ENCODE measurements around the gene VPS13D. TPM values are rescaled to one million over a fixed set of nuclear protein-coding genes. Genes with fewer than 3 reads are reported as not detected.

VPS13D gene
- total RNA-seq, 4 donors from 2014 or later: 137 to 238 (median 191) TPM

DNA sequence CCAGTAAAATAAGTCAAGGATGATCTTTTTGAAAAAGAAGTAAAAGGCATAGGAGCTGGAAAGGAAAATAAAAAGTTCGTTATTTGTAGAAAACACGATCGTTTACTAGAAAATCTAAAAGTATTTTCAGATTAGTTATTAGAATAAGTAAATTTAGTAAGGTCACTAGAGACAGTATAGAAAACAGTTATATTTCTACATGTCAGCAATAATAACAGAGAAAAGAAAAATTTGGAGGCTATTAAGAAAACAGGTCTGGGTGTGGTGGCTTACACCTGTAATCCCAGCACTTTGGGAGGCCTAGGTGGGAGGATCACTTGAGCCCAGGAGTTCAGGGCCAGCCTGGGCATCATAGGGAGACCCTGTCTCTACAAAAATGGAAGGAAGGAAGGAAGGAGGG is 181.3 kb downstream of the VPS13D start:
- no peak for DNase-seq
- Histone ChIP-seq H3K4me3 (replicated peaks in 1 of 3) (no peak overlapping the region), H3K4me1 (peaks cover 34 to 48% of the 10 kb centered on the region in 2 donors), H3K27me3 (no peaks in the 10 kb centered on the region), H3K36me3 (no peaks in the 10 kb centered on the region), H3K27ac (peak overlapping the region in 1 of 3 donors; percentile 80), H3K9me3 (no peaks in the 10 kb centered on the region)
- intact Hi-C loops (cut with DNase I): no loop called here
- WGBS, 2 donors: 97 to 98% methylated on average over 3 of the region's 3 CpGs
- TF ChIP-seq, protein P1, sequence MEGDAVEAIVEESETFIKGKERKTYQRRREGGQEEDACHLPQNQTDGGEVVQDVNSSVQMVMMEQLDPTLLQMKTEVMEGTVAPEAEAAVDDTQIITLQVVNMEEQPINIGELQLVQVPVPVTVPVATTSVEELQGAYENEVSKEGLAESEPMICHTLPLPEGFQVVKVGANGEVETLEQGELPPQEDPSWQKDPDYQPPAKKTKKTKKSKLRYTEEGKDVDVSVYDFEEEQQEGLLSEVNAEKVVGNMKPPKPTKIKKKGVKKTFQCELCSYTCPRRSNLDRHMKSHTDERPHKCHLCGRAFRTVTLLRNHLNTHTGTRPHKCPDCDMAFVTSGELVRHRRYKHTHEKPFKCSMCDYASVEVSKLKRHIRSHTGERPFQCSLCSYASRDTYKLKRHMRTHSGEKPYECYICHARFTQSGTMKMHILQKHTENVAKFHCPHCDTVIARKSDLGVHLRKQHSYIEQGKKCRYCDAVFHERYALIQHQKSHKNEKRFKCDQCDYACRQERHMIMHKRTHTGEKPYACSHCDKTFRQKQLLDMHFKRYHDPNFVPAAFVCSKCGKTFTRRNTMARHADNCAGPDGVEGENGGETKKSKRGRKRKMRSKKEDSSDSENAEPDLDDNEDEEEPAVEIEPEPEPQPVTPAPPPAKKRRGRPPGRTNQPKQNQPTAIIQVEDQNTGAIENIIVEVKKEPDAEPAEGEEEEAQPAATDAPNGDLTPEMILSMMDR (IDR thresholded peaks at IDR 0.05): no peak

DNA sequence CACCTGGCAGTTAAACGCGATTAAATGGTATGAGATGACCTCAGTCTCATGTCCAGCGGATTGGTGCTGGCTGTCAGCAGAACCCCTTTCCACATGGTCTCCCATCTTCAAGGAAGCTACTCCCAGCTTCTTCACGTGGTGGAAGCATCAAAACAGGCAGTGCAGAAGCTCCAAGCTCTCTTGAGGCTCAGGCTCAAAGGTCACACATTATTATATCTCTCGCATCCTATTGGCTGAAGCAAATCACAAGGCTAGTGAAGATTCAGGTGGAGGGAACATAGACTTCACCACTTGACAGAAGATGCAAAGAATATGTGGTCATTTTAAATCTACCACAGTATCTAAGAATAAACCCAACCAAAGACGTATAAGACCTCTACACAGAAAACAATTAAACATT is 181.9 kb downstream of the VPS13D start:
- TF ChIP-seq POLR2A (IDR thresholded peaks at IDR 0.05): no peak
- TF ChIP-seq, protein P1 (IDR thresholded peaks at IDR 0.05): no peak
- intact Hi-C loops (cut with DNase I): no loop called here
- WGBS, 2 donors: 92 to 97% methylated on average over 6 of the region's 6 CpGs

DNA sequence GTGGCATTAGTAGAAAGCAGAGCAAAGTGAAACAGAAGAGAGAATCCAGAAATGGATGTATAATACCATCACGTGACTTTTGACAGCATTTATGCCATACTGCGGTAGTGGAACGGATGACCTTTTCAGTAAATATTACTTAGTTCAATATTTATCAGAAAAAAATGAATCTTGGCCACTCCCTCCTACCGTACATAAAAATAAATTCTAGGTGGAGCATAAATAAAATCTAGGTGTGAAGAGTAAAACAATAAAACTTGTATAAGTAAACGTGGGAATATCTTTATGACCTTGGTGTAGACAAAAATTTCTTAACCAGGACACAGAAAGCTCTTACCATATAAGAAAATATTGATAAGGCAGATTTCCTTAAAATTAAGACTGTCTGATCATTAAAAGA is 182.6 kb downstream of the VPS13D start:
- H3K4me1 ChIP-seq: peaks cover 20 to 35% of the 10 kb centered on the region in 2 donors
- 98% methylated on average over 5 of the region's 5 CpGs for WGBS, 2 donors
- H3K9me3 ChIP-seq: no peaks in the 10 kb centered on the region
- H3K4me3 ChIP-seq (replicated peaks in 1 of 3): no peak overlapping the region
- H3K36me3 ChIP-seq: peaks cover 9 to 10% of the 10 kb centered on the region in 2 donors
- no peaks in the 10 kb centered on the region for H3K27me3 ChIP-seq
- no peak for TF ChIP-seq POLR2A (IDR thresholded peaks at IDR 0.05)
- TF ChIP-seq, protein P1 (IDR thresholded peaks at IDR 0.05): no peak
- H3K27ac ChIP-seq: no peak overlapping the region
- DNase-seq: no peak
- intact Hi-C loops (cut with DNase I): no loop called here

More for the DNA sequence above, 181.9 kb downstream of the VPS13D start:
- DNase-seq: no peak
- H3K4me1 ChIP-seq: peaks cover 27 to 42% of the 10 kb centered on the region in 2 donors
- H3K27ac ChIP-seq: no peak overlapping the region
- H3K9me3 ChIP-seq: no peaks in the 10 kb centered on the region
- no peaks in the 10 kb centered on the region for H3K27me3 ChIP-seq
- peaks cover 2 to 3% of the 10 kb centered on the region in 2 donors for H3K36me3 ChIP-seq
- H3K4me3 ChIP-seq (replicated peaks in 1 of 3): no peak overlapping the region

DNA sequence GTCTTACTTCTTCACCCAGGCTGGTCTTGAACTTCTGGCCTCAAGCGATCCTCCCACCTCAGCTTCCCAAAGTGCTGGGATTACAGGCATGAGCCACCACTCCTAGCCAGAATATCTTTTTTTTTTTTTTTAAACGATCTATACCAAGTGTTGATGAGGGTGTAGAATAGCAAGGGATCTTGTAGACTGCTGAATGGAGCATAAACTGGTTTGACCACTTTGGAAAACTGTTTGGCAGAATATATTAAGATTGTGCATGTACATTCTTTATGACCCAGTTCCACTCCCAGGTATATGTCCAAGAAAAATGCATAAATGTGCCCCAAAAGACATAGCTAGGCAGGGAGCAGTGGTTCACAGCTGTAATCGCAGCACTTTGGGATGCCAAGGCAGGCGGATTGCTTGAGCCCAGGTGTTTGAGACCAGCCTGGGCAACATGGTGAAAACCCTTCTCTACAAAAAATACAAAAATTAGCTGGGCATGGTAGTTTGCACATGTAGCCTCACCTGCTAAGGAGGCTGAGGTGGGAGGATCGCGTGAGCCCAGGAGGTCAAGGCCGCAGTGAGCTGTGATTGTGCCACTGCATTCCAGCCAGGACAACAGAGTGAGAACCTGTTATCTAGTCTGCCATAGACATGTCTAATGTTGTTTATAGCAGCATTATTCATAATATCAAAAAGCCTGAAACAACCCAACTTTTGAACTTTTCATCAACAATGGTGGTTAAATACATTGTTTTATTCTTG is 184.0 kb downstream of the VPS13D start:
- Histone ChIP-seq H3K36me3 (peaks cover 11 to 17% of the 10 kb centered on the region in 2 donors), H3K4me3 (replicated peaks in 1 of 3) (no peak overlapping the region), H3K27ac (no peak overlapping the region), H3K4me1 (peaks cover 12 to 21% of the 10 kb centered on the region in 2 donors), H3K9me3 (no peaks in the 10 kb centered on the region), H3K27me3 (no peaks in the 10 kb centered on the region)
- no peak for DNase-seq
- intact Hi-C loops (cut with DNase I): no loop called here
- 92% methylated on average over 7 of the region's 7 CpGs for WGBS, 2 donors
- TF ChIP-seq, protein P1 (IDR thresholded peaks at IDR 0.05): no peak
- TF ChIP-seq POLR2A (IDR thresholded peaks at IDR 0.05): no peak

DNA sequence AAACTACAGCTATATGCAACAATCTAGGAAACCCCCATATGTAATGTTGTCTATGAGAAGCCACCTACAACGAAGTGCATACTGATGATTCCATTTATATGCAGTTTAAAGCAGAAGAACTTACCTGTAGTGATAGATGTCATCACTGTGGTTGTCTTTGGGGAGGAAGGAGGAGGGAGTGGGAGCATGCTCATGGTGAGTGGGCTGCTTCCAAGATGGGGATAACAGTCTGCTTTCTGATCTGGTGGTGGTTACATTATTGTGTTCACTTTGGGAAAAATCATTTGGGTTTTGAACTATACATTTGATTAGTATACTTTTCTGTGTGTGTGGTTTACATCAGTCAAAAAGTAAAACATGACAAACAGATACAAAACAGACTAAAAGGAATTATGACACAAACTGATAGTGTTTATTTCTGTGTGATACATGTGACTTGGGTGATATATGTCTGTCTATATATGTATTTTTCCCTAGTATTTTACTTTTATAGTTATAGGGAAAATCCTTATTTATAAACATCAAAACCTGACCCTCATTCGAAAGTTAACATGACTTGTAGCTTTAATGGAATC is 184.7 kb downstream of the VPS13D start:
- TF ChIP-seq, protein P1 (IDR thresholded peaks at IDR 0.05): no peak
- TF ChIP-seq POLR2A (IDR thresholded peaks at IDR 0.05): no peak
- intact Hi-C loops (cut with DNase I): no loop called here
- peaks cover 13 to 14% of the 10 kb centered on the region in 2 donors for H3K4me1 ChIP-seq
- no peak for DNase-seq
- WGBS, 2 donors: 85 to 96% methylated on average over 2 of the region's 2 CpGs
- H3K4me3 ChIP-seq (replicated peaks in 1 of 3): no peak overlapping the region
- H3K36me3 ChIP-seq: peaks cover 11 to 17% of the 10 kb centered on the region in 2 donors
- no peak overlapping the region for H3K27ac ChIP-seq
- H3K9me3 ChIP-seq: no peaks in the 10 kb centered on the region
- no peaks in the 10 kb centered on the region for H3K27me3 ChIP-seq

Data from thyroid gland (tissue), 4 donors.